BJ (cell line): ENCODE data around the gene CDC7. TPM values are rescaled to one million over a fixed set of nuclear protein-coding genes. Genes with fewer than 3 reads are reported as not detected.

ENCODE experiments used
- CTCF ChIA-PET: fragments of 350-600 bp; formaldehyde crosslinking; extraction: SDS; loops from one replicate; lab custom pipeline; 2021; ENCODE audit warnings: antibody characterized with exemption, inconsistent platforms; lab: Yijun Ruan, JAX
- POLR2A ChIA-PET: fragments of 300-600 bp; sonication (Branson Sonifier 250); formaldehyde crosslinking; extraction: SDS; loops from one replicate; lab custom pipeline; 2021; ENCODE audit warnings: antibody characterized with exemption; lab: Charles Lee
- DNase-seq: peaks from one replicate; pipeline ENCODE4 v3.0.0-alpha.2; 2011; ENCODE audit warnings: low read depth
- H3K27me3 ChIP-seq: 2 replicates; pipeline ENCODE4 v1.6.0; 2011; ENCODE audit warnings: low read length; ENCODE audit not compliant: control insufficient read depth, insufficient read depth
- H3K36me3 ChIP-seq: 2 replicates; pipeline ENCODE4 v1.5.1; 2011; ENCODE audit warnings: low read length; ENCODE audit not compliant: control insufficient read depth, insufficient read depth
- H3K4me3 ChIP-seq: 2 replicates; pipeline ENCODE4 v1.5.1; 2011; ENCODE audit warnings: low read depth, mild to moderate bottlenecking, control low read depth, low read length
- CTCF ChIP-seq: IDR thresholded peaks from 2 replicates; pipeline ENCODE4 v1.5.1; 2011; ENCODE audit warnings: low read depth, mild to moderate bottlenecking, control low read depth, inconsistent platforms, low read length, moderate library complexity; ENCODE audit not compliant: insufficient read depth
- polyA plus RNA-seq: library from polyadenylated mRNA; depleted of rRNA; stranded (reverse); fragments of >200 nt; gene quantifications from 2 replicates; pipeline ENCODE4 v1.2.3, GENCODE V29; 2011

CDC7 gene
- polyA plus RNA-seq, 1 experiment: 2.6 TPM

GRCh38 chr1:91476533-91477217 is 24.0 kb upstream of the CDC7 start:
- Histone ChIP-seq H3K36me3 (no peaks in the 10 kb centered on the region), H3K4me3 (no peak overlapping the region), H3K27me3 (no peaks in the 10 kb centered on the region)
- TF ChIP-seq CTCF: no peak
- ChIA-PET CTCF (interaction anchor here (1.6 kb wide), 1 partner anchor 9 kb away, joined by 3 read pairs; no protein-coding TSS in a partner anchor), POLR2A (no interaction called here)
- DNase-seq: no peak

GRCh38 chr1:91487469-91487868 is 13.2 kb upstream of the CDC7 start:
- ChIA-PET POLR2A (no interaction called here), CTCF (no interaction called here)
- Histone ChIP-seq H3K36me3 (no peaks in the 10 kb centered on the region), H3K4me3 (no peak overlapping the region), H3K27me3 (no peaks in the 10 kb centered on the region)
- DNase-seq: no peak
- no peak for TF ChIP-seq CTCF

GRCh38 chr1:91490501-91490900 is 10.2 kb upstream of the CDC7 start:
- no peaks in the 10 kb centered on the region for H3K36me3 ChIP-seq
- CTCF ChIA-PET: no interaction called here
- TF ChIP-seq CTCF: no peak
- DNase-seq: no peak
- no peaks in the 10 kb centered on the region for H3K27me3 ChIP-seq
- POLR2A ChIA-PET: no interaction called here
- H3K4me3 ChIP-seq: no peak overlapping the region

GRCh38 chr1:91498035-91498434 is 2.6 kb upstream of the CDC7 start:
- DNase-seq: no peak
- no peak for TF ChIP-seq CTCF
- ChIA-PET CTCF (no interaction called here), POLR2A (no interaction called here)
- H3K36me3 ChIP-seq: no peaks in the 10 kb centered on the region
- H3K27me3 ChIP-seq: no peaks in the 10 kb centered on the region
- H3K4me3 ChIP-seq: no peak overlapping the region

- no peak for DNase-seq
- H3K27me3 ChIP-seq: no peaks in the 10 kb centered on the region
- ChIA-PET POLR2A (no interaction called here), CTCF (interaction anchor here (0.6 to 1.0 kb wide), 2 partner anchors 11 to 14 kb away, joined by 3 read pairs; no protein-coding TSS in a partner anchor)
- no peak overlapping the region for H3K4me3 ChIP-seq
- no peaks in the 10 kb centered on the region for H3K36me3 ChIP-seq
- no peak for TF ChIP-seq CTCF
Measured at GRCh38 chr1:91498498-91499245, 2.0 kb upstream of the CDC7 start.
